ENCODE data around the gene SYNDIG1. TPM values are rescaled to one million over a fixed set of nuclear protein-coding genes. Genes with fewer than 3 reads are reported as not detected.

Gene SYNDIG1
- polyA plus RNA-seq, 2 of the 4 experiments (the other 2 are of a cell fraction), result 0.96 to 2.6 TPM

- no peaks in the 10 kb centered on the region for H3K9me3 ChIP-seq
- 77% methylated on average over 2 of the region's 2 CpGs for WGBS (ENCODE audit: missing lambda C conversion rate)
- FAIRE-seq (peak; percentile 67), ATAC-seq (no peak), DNase-seq (ENCODE audit: low read depth in 1 of 2, low spot score in 1 of 2) (no peak)
- no peak overlapping the region for H3K27ac ChIP-seq
- TF ChIP-seq CHD2 (IDR thresholded peaks at IDR 0.05; ENCODE audit: low read length, partially characterized antibody) (no peak), RAD21 (conservative IDR thresholded peaks at IDR 0.05 in 1 of 2, IDR thresholded peaks at IDR 0.05 in 1 of 2) (no peak), MYC (IDR thresholded peaks at IDR 0.05; ENCODE audit: borderline replicate concordance, low read length) (no peak), MAX (IDR thresholded peaks at IDR 0.05) (no peak), FOSB (CRISPR knock-in tag; IDR thresholded peaks at IDR 0.05) (no peak), HOXA7 (CRISPR knock-in tag; IDR thresholded peaks at IDR 0.05) (no peak)
- TF ChIP-seq, protein P1, sequence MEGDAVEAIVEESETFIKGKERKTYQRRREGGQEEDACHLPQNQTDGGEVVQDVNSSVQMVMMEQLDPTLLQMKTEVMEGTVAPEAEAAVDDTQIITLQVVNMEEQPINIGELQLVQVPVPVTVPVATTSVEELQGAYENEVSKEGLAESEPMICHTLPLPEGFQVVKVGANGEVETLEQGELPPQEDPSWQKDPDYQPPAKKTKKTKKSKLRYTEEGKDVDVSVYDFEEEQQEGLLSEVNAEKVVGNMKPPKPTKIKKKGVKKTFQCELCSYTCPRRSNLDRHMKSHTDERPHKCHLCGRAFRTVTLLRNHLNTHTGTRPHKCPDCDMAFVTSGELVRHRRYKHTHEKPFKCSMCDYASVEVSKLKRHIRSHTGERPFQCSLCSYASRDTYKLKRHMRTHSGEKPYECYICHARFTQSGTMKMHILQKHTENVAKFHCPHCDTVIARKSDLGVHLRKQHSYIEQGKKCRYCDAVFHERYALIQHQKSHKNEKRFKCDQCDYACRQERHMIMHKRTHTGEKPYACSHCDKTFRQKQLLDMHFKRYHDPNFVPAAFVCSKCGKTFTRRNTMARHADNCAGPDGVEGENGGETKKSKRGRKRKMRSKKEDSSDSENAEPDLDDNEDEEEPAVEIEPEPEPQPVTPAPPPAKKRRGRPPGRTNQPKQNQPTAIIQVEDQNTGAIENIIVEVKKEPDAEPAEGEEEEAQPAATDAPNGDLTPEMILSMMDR (IDR thresholded peaks at IDR 0.05), result no peak
- no peaks in the 10 kb centered on the region for H3K4me1 ChIP-seq
- H3K4me3 ChIP-seq, result no peak overlapping the region
- no peak overlapping the region for H3K4me2 ChIP-seq
- POLR2A ChIA-PET, result no interaction called here
- CTCF ChIA-PET, result interaction anchor here (0.6 to 1.4 kb wide), 2 partner anchors 9 to 25 kb away, joined by 3 to 4 read pairs; no protein-coding TSS in a partner anchor
These were observed 174.6 kb downstream of the SYNDIG1 start for GRCh38 chr20:24643731-24644626.

DNA sequence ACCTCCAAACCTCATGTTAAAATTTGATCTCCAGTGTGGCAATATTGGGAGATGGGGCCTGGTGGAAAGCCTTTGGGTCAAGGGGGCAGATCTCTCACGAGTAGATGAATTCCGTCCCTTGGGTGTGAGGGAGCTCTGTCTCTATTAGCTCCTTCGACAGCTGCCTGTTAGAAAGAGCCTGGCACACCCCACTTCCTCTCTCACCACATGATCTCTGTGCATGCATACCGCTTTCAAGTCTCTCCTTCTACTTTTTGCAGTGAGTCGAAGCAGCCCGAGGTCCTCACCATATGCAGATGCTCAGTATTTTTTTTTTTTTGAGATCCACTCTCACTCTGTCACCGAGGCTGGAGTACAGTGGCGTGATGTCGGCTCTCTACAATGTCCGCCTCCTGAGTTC is 176.9 kb downstream of the SYNDIG1 start:
- H3K4me1 ChIP-seq, result peaks cover 11% of the 10 kb centered on the region
- 81% methylated on average over 10 of the region's 10 CpGs for WGBS (ENCODE audit: missing lambda C conversion rate)
- FAIRE-seq (no peak), ATAC-seq (no peak), DNase-seq (ENCODE audit: low read depth in 1 of 2, low spot score in 1 of 2) (no peak)
- no peak overlapping the region for H3K27ac ChIP-seq
- no peak overlapping the region for H3K4me2 ChIP-seq
- POLR2A ChIA-PET, result no interaction called here
- CTCF ChIA-PET, result interaction anchor here (1.1 to 1.5 kb wide), 3 partner anchors 10 to 31 kb away, joined by 3 to 7 read pairs (median 6); no protein-coding TSS in a partner anchor
- no peaks in the 10 kb centered on the region for H3K9me3 ChIP-seq
- H3K4me3 ChIP-seq, result no peak overlapping the region
- no peak for TF ChIP-seq REST (IDR thresholded peaks at IDR 0.05)
- no peak for TF ChIP-seq POLR2A (IDR thresholded peaks at IDR 0.05; ENCODE audit: low read length)
- no peak for TF ChIP-seq FOSB (CRISPR knock-in tag; IDR thresholded peaks at IDR 0.05)
- no peak for TF ChIP-seq GATA3 (IDR thresholded peaks at IDR 0.05; ENCODE audit: borderline replicate concordance)
- TF ChIP-seq CHD4 (IDR thresholded peaks at IDR 0.05; ENCODE audit: borderline replicate concordance), result no peak
- no peak for TF ChIP-seq KDM1A (IDR thresholded peaks at IDR 0.05; ENCODE audit: low read depth)
- TF ChIP-seq RARB (CRISPR knock-in tag; IDR thresholded peaks at IDR 0.05), result no peak

GRCh38 chr20:24647713-24648112 is 178.3 kb downstream of the SYNDIG1 start:
- DNase-seq (ENCODE audit: low read depth in 1 of 2, low spot score in 1 of 2), result no peak
- ChIA-PET CTCF (interaction anchor here (1.1 to 1.5 kb wide), 2 partner anchors 12 to 13 kb away, joined by 3 to 4 read pairs; no protein-coding TSS in a partner anchor), POLR2A (no interaction called here)
- no peak for TF ChIP-seq FOSL2 (IDR thresholded peaks at IDR 0.05)
- TF ChIP-seq FOSL2 (CRISPR knock-in tag; IDR thresholded peaks at IDR 0.05), result no peak
- no peak for TF ChIP-seq SREBF2 (IDR thresholded peaks at IDR 0.05)
- no peak for TF ChIP-seq EHF (CRISPR knock-in tag; IDR thresholded peaks at IDR 0.05)
- no peak for TF ChIP-seq HDAC2 (IDR thresholded peaks at IDR 0.05)
- TF ChIP-seq ESRRA (IDR thresholded peaks at IDR 0.05; ENCODE audit: borderline replicate concordance, low read length), result no peak
- TF ChIP-seq PHF8 (IDR thresholded peaks at IDR 0.05; ENCODE audit: borderline replicate concordance, low read depth), result no peak
- no peak for TF ChIP-seq TFCP2L1 (CRISPR knock-in tag; IDR thresholded peaks at IDR 0.05)
- no peak for TF ChIP-seq CBX8 (IDR thresholded peaks at IDR 0.05)
- TF ChIP-seq RFX5 (IDR thresholded peaks at IDR 0.05), result no peak
- TF ChIP-seq MYC (IDR thresholded peaks at IDR 0.05; ENCODE audit: borderline replicate concordance, low read length), result no peak
- no peak for TF ChIP-seq POLR2A (IDR thresholded peaks at IDR 0.05; ENCODE audit: low read length)
- TF ChIP-seq CHD4 (IDR thresholded peaks at IDR 0.05; ENCODE audit: borderline replicate concordance), result no peak
- TF ChIP-seq SMC3 (IDR thresholded peaks at IDR 0.05), result no peak
- TF ChIP-seq NPAS2 (CRISPR knock-in tag; IDR thresholded peaks at IDR 0.05; ENCODE audit: borderline replicate concordance), result no peak
- TF ChIP-seq ZSCAN20 (CRISPR knock-in tag; IDR thresholded peaks at IDR 0.05), result no peak
- no peak for TF ChIP-seq RCOR1 (IDR thresholded peaks at IDR 0.05; ENCODE audit: low read depth, low read length)
- no peak for TF ChIP-seq ZNF302 (CRISPR knock-in tag; IDR thresholded peaks at IDR 0.05)
- Histone ChIP-seq H3K9me3 (no peaks in the 10 kb centered on the region), H3K4me2 (no peak overlapping the region), H3K4me3 (no peak overlapping the region), H3K27ac (peak overlapping the region in 1 of 2 experiments; percentile 82; a peak in 1 of 6 replicates), H3K4me1 (peaks cover 25% of the 10 kb centered on the region)
- no peak for ATAC-seq
- WGBS (ENCODE audit: missing lambda C conversion rate), result 71% methylated on average over 2 of the region's 2 CpGs
- no peak for FAIRE-seq
